HEK293 (cell line): ENCODE results near the gene TESK1.

Experiments used
- CTCF ChIA-PET: fragments of 350-600 bp; formaldehyde crosslinking; extraction: SDS; loops from one replicate; lab custom pipeline; 2021; ENCODE audit warnings: antibody characterized with exemption; lab: Yijun Ruan, JAX
- POLR2A ChIA-PET: fragments of 300-600 bp; formaldehyde crosslinking; extraction: SDS; loops from one replicate; lab custom pipeline; 2020; ENCODE audit warnings: antibody characterized with exemption, inconsistent platforms; lab: Yijun Ruan, JAX
- H3K27ac ChIP-seq: fragments of 200-500 bp; sonication (Bioruptor generic); 2 replicates; pipeline ENCODE4 v1.5.1; 2014; ENCODE audit warnings: low read depth, low read length, control low read depth, inconsistent platforms; ENCODE audit errors: extremely low read depth
- H3K36me3 ChIP-seq, 2 experiments: fragments of 200-500 bp in 1 of 2; sonication (Bioruptor generic) in 1 of 2; 1 replicate in 1 of 2; 2 replicates in 1 of 2; pipeline ENCODE4 v1.5.1; 2014 to 2017; ENCODE audit warnings: inconsistent platforms in 2 of 2, low read length in 2 of 2; ENCODE audit not compliant: control insufficient read depth in 2 of 2, insufficient read depth in 1 of 2
- H3K4me1 ChIP-seq: fragments of 200-500 bp; sonication (Bioruptor generic); 2 replicates; pipeline ENCODE4 v1.5.1; 2014; ENCODE audit warnings: mild to moderate bottlenecking, low read length, inconsistent platforms; ENCODE audit not compliant: control insufficient read depth, insufficient read depth
- H3K4me3 ChIP-seq: 2 replicates; pipeline ENCODE4 v1.5.1; 2011; ENCODE audit warnings: low read depth, mild to moderate bottlenecking, control low read depth, low read length, moderate library complexity
- H3K9me3 ChIP-seq: fragments of 200-500 bp; sonication (Bioruptor generic); 2 replicates; pipeline ENCODE4 v1.5.1; 2014; ENCODE audit warnings: low read depth, low read length, inconsistent platforms; ENCODE audit not compliant: control insufficient read depth, insufficient read depth
- GLIS2 ChIP-seq: fragments of 450-650 bp; formaldehyde crosslinking; IDR thresholded peaks from 2 replicates; pipeline ENCODE4 v1.5.1; 2016; ENCODE audit warnings: missing biosample characterization, missing genetic modification characterization
- PRDM1 ChIP-seq: fragments of 450-650 bp; formaldehyde crosslinking; IDR thresholded peaks from 2 replicates; pipeline ENCODE4; 2016; ENCODE audit warnings: missing biosample characterization, missing genetic modification characterization
- PRDM2 ChIP-seq: fragments of 450-650 bp; formaldehyde crosslinking; IDR thresholded peaks from 2 replicates; pipeline ENCODE4 v1.5.1; 2016; ENCODE audit warnings: missing biosample characterization, missing genetic modification characterization, borderline replicate concordance
- REPIN1 ChIP-seq: fragments of 450-650 bp; formaldehyde crosslinking; IDR thresholded peaks from 2 replicates; pipeline ENCODE4 v1.5.1; 2017; ENCODE audit warnings: missing biosample characterization, missing genetic modification characterization, low read depth
- YY1 ChIP-seq: fragments of 450-650 bp; formaldehyde crosslinking; IDR thresholded peaks from 2 replicates; pipeline ENCODE4 v1.5.1; 2018; ENCODE audit warnings: missing biosample characterization, missing genetic modification characterization
- ZNF138 ChIP-seq: fragments of 450-650 bp; formaldehyde crosslinking; IDR thresholded peaks from 2 replicates; pipeline ENCODE4 v1.5.1; 2016; ENCODE audit warnings: missing biosample characterization, missing genetic modification characterization, borderline replicate concordance
- ZNF174 ChIP-seq: fragments of 450-650 bp; formaldehyde crosslinking; IDR thresholded peaks from 2 replicates; pipeline ENCODE4 v1.5.0; 2017; ENCODE audit warnings: missing biosample characterization, mild to moderate bottlenecking, missing genetic modification characterization
- ZNF19 ChIP-seq: fragments of 450-650 bp; formaldehyde crosslinking; IDR thresholded peaks from 2 replicates; pipeline ENCODE4; 2016; ENCODE audit warnings: missing biosample characterization, missing genetic modification characterization, low read depth
- ZNF211 ChIP-seq: fragments of 450-650 bp; formaldehyde crosslinking; IDR thresholded peaks from 2 replicates; pipeline ENCODE4 v1.5.1; 2016; ENCODE audit warnings: low read depth, missing biosample characterization, missing genetic modification characterization
- ZNF239 ChIP-seq: fragments of 450-650 bp; formaldehyde crosslinking; IDR thresholded peaks from 2 replicates; pipeline ENCODE4 v1.5.1; 2016; ENCODE audit warnings: missing biosample characterization, missing genetic modification characterization
- ZNF350 ChIP-seq: fragments of 450-650 bp; formaldehyde crosslinking; IDR thresholded peaks from 2 replicates; pipeline ENCODE4 v1.5.0; 2017; ENCODE audit warnings: missing biosample characterization, mild to moderate bottlenecking, missing genetic modification characterization
- ZNF426 ChIP-seq: fragments of 450-650 bp; formaldehyde crosslinking; IDR thresholded peaks from 2 replicates; pipeline ENCODE4 v1.5.1; 2017; ENCODE audit warnings: missing biosample characterization, missing genetic modification characterization, mild to moderate bottlenecking, inconsistent platforms, moderate library complexity
- ZNF433 ChIP-seq: fragments of 450-650 bp; formaldehyde crosslinking; IDR thresholded peaks from 2 replicates; pipeline ENCODE4 v1.5.1; 2016; ENCODE audit warnings: missing biosample characterization, missing genetic modification characterization, low read depth
- ZNF555 ChIP-seq: fragments of 450-650 bp; formaldehyde crosslinking; conservative IDR thresholded peaks from 2 replicates; pipeline ENCODE4 v1.5.1; 2017; ENCODE audit warnings: missing biosample characterization, mild to moderate bottlenecking, missing genetic modification characterization, inconsistent platforms
- ZNF560 ChIP-seq: fragments of 450-650 bp; formaldehyde crosslinking; IDR thresholded peaks from 2 replicates; pipeline ENCODE4 v1.5.1; 2017; ENCODE audit warnings: missing biosample characterization, missing genetic modification characterization, borderline replicate concordance
- ZNF645 ChIP-seq: fragments of 450-650 bp; formaldehyde crosslinking; IDR thresholded peaks from 2 replicates; pipeline ENCODE4; 2016; ENCODE audit warnings: missing biosample characterization, missing genetic modification characterization
- ZNF701 ChIP-seq: fragments of 450-650 bp; formaldehyde crosslinking; IDR thresholded peaks from 2 replicates; pipeline ENCODE4 v1.5.1; 2016; ENCODE audit warnings: missing biosample characterization, missing genetic modification characterization
- ZNF843 ChIP-seq: fragments of 450-650 bp; formaldehyde crosslinking; IDR thresholded peaks from 2 replicates; pipeline ENCODE4 v1.5.1; 2016; ENCODE audit warnings: missing biosample characterization, missing genetic modification characterization
- ZSCAN18 ChIP-seq: fragments of 450-650 bp; formaldehyde crosslinking; IDR thresholded peaks from 2 replicates; pipeline ENCODE4 v1.5.1; 2016; ENCODE audit warnings: missing biosample characterization, missing genetic modification characterization
- ZXDB ChIP-seq: fragments of 450-650 bp; formaldehyde crosslinking; IDR thresholded peaks from 2 replicates; pipeline ENCODE4 v1.5.1; 2016; ENCODE audit warnings: missing biosample characterization, missing genetic modification characterization
- TF ChIP-seq, protein P1 (sequence below): fragments of 450-650 bp; IDR thresholded peaks from 2 replicates; pipeline ENCODE4 v1.5.1; 2018; ENCODE audit warnings: missing biosample characterization, mild to moderate bottlenecking, missing genetic modification characterization
- TF ChIP-seq, protein P2 (sequence below): fragments of 450-650 bp; formaldehyde crosslinking; IDR thresholded peaks from 2 replicates; pipeline ENCODE4 v1.5.1; 2017; ENCODE audit warnings: missing biosample characterization, missing genetic modification characterization

TESK1 gene

DNA sequence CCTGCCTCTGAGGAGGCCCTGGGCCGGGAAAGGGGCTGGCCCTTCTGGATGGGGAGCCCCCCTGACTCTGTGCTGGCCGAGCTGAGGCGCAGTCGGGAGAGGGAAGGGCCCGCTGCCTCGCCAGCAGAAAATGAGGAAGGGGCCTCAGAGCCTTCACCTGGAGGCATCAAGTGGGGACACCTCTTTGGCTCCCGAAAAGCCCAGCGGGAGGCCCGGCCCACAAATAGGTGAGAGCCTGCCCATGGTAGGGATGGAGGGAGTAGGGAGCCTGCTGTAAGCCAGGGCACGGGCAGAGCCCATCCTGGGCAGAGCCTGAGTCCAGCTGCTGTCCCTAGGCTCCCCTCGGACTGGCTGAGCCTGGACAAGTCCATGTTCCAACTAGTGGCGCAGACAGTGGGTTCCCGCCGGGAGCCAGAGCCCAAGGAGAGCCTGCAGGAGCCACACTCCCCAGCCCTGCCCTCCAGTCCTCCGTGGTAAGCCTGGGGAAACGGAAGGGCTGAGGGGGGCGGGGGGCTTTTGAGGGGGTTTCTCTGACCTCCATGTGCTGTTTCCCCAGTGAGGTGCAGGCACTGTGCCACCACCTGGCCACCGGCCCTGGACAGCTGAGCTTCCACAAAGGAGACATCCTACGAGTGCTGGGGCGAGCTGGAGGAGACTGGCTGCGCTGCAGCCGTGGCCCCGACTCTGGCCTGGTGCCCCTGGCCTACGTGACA is 44.3 kb upstream of the TESK1 start (continued):
- TF ChIP-seq PRDM2 (tag by site-specific recombination) (no peak), REPIN1 (tag by site-specific recombination) (no peak), ZNF560 (tag by site-specific recombination) (no peak), ZNF433 (tag by site-specific recombination) (no peak)
- TF ChIP-seq, protein P1, sequence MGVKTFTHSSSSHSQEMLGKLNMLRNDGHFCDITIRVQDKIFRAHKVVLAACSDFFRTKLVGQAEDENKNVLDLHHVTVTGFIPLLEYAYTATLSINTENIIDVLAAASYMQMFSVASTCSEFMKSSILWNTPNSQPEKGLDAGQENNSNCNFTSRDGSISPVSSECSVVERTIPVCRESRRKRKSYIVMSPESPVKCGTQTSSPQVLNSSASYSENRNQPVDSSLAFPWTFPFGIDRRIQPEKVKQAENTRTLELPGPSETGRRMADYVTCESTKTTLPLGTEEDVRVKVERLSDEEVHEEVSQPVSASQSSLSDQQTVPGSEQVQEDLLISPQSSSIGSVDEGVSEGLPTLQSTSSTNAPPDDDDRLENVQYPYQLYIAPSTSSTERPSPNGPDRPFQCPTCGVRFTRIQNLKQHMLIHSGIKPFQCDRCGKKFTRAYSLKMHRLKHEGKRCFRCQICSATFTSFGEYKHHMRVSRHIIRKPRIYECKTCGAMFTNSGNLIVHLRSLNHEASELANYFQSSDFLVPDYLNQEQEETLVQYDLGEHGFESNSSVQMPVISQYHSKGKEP (tag by site-specific recombination) = no peak

DNA sequence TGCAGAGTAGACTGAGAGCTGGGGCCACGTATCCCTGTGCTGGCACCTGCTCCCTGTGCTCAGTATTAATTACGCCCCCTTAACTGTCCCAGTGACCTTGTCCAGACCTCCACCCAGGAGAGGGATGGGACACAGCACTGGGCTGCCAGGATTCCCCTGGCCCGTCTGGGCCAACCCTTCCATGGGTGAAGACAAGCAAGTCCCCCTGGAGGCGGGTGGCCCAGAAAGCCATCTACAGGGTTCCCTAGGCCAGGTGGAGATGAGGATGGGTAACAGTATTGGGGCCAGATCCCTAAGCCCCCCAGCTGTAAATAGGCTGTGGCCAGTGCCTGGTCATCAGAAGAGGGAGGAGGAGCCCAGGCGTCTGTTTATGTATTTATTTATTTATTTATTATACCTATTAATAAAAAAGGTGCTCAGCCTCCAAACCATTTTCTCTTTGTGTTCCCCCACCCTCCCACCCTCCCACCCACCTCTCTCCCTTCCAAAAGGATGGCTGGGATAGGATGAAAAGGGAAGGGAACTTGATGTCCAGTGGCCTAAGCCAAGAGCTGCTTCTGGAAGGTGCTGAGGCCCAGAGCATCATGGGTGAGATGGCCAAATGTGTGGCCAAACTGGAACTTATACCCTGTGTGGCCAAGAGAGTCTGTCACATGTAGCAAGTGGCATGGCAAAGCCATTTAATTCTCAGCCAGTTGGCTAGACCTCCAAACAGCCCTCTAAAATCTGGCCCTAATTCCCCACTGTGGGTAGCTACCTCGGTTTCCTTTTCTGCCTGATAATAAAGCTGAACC is 43.4 kb upstream of the TESK1 start:
- CTCF ChIA-PET = interaction anchor here (0.5 to 0.7 kb wide), 2 partner anchors 13 to 34 kb away, joined by 3 to 4 read pairs; no protein-coding TSS in a partner anchor
- no peak overlapping the region for H3K4me3 ChIP-seq
- H3K9me3 ChIP-seq = no peaks in the 10 kb centered on the region
- H3K4me1 ChIP-seq = no peaks in the 10 kb centered on the region
- peaks cover 0 to 20% of the 10 kb centered on the region in 2 experiments; a peak in 1 of 3 replicates for H3K36me3 ChIP-seq
- POLR2A ChIA-PET = interaction anchor here (1.2 kb wide), 1 partner anchor 14 kb away, joined by 3 read pairs; no protein-coding TSS in a partner anchor
- no peak overlapping the region for H3K27ac ChIP-seq
- TF ChIP-seq ZSCAN18 (tag by site-specific recombination) (no peak), GLIS2 (tag by site-specific recombination) (no peak), ZNF350 (no peak), YY1 (no peak), ZNF555 (no peak), ZNF239 (no peak), ZNF701 (tag by site-specific recombination) (no peak), ZNF645 (tag by site-specific recombination) (no peak), ZNF174 (no peak), ZNF138 (tag by site-specific recombination) (no peak), PRDM1 (no peak), ZNF19 (tag by site-specific recombination) (no peak), ZNF426 (tag by site-specific recombination) (no peak), ZNF211 (tag by site-specific recombination) (no peak), ZXDB (tag by site-specific recombination) (no peak), ZNF843 (tag by site-specific recombination) (no peak)
- TF ChIP-seq, protein P2, sequence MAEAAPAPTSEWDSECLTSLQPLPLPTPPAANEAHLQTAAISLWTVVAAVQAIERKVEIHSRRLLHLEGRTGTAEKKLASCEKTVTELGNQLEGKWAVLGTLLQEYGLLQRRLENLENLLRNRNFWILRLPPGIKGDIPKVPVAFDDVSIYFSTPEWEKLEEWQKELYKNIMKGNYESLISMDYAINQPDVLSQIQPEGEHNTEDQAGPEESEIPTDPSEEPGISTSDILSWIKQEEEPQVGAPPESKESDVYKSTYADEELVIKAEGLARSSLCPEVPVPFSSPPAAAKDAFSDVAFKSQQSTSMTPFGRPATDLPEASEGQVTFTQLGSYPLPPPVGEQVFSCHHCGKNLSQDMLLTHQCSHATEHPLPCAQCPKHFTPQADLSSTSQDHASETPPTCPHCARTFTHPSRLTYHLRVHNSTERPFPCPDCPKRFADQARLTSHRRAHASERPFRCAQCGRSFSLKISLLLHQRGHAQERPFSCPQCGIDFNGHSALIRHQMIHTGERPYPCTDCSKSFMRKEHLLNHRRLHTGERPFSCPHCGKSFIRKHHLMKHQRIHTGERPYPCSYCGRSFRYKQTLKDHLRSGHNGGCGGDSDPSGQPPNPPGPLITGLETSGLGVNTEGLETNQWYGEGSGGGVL (tag by site-specific recombination) = no peak
